Left colon (tissue), 2 donors: Measurements from ENCODE around the gene AHNAK. TPM values are rescaled to one million over a fixed set of nuclear protein-coding genes. Genes with fewer than 3 reads are reported as not detected.
"Not testable (repeated sequence)": the region's sequence is repeated elsewhere in the genome, so short reads cannot be mapped to it uniquely, and the experiment has no call there.

Source experiments
- ATAC-seq: fragments of 200-7000 bp; cut with Tn5 transposase; one replicate; pipeline ENCODE4 v1.9.1; 2020; ENCODE audit warnings: mild to moderate bottlenecking, moderate library complexity
- DNase-seq, 2 donors: peaks; one replicate each; pipeline ENCODE4 v3.0.0-alpha.2; 2020
- intact Hi-C, 2 donors: fragments of 100-400 bp; cut with DNase I in 1 of 2; cut with micrococcal nuclease in 1 of 2; formaldehyde crosslinking; loops; one replicate each; pipeline versions ENCODE4 v1.11.2 to v1.14.0; 2022; cut with DNase I, micrococcal nuclease
- total RNA-seq, 2 donors: library from RNA; stranded (reverse); fragmentation: NEBNext Ultra II Directional; extraction: Animal tissue kit (Norgen Biotek cat#: 25700); gene quantifications; one replicate each; pipeline ENCODE4 v1.2.1, GENCODE V29; 2021
- donor health status: DM: no; HTN: no; CAD: no.
- donor health status: DM: yes; HTN: yes; CAD: no.

AHNAK gene
- total RNA-seq, 2 donors from 2014 or later, result 629 to 631 TPM

DNA sequence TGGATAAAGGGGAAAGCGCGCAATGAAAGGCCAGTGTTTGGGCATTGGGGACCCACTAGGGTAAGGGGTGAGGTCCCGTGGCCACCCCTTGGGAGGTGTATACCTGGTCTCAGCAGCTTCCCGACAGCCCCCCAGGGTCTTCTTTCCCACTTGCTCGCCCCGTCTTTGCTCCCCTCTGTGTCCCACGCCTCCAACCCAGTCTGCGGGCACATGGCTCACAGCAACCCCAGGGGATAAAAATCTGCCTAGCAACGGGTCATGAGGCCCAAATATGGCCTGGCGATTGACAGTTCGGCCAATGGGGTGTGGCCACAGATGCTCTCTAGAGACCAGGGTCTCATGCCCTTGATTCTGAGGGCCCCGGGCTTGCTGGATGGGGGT is 41.6 kb downstream of the AHNAK start:
- DNase-seq, result peak; percentile 38 to 50
- intact Hi-C loops, result no loop called here
- no peak for ATAC-seq

GRCh38 chr11:62504158-62504973 is 42.2 kb downstream of the AHNAK start:
- ATAC-seq (no peak), DNase-seq (no peak)
- intact Hi-C loops, result no loop called here

- ATAC-seq, result no peak
- intact Hi-C loops, result no loop called here
- DNase-seq, result no peak
Observed at GRCh38 chr11:62502030-62502730, 44.4 kb downstream of the AHNAK start.

DNA sequence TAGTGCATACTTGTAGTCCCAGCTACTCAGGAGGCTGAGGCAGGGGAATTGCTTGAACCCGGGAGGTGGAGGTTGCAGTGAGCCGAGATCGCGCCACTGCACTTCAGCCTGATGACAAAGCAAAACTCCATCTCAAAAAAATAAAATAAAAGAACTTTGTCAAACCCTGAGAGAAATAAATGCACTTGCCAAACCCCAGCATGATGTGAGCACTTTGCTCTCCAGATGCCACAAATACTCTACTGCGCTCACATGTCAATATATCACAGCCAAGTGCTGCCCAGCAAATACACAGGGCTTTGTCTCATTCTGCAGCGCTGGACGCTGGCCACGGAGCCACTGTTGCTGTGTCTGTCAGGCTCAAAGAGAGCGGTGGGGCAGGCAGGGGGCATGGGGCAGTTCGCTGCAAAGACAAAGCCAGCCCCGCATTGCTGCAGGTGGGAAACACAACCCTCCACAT is 45.1 kb downstream of the AHNAK start:
- ATAC-seq, result no peak
- no peak for DNase-seq
- intact Hi-C loops, result no loop called here

DNA sequence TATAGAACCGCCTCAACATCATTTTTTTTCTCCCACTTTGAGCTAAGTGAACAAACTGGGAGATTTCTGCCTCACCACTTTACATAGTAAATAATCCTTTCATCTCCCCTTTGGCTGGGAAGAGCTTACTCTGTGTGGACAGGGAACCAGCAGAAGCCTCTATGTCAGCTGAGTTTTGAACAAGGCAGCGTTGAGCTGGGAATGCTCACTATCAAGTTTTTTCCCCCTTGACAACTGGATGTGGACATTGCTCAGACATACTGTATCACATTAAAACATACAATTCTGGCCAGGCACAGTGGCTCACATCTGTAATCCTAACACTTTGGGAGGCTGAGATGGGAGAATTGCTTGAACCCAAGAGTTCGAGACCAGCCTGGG is 46.0 kb downstream of the AHNAK start:
- ATAC-seq (no peak), DNase-seq (no peak)
- intact Hi-C loops, result no loop called here

- intact Hi-C loops, result no loop called here
- ATAC-seq (peak; percentile 71), DNase-seq (peak; percentile 61 to 77)
Observed at GRCh38 chr11:62499944-62500649, 46.5 kb downstream of the AHNAK start.

DNA sequence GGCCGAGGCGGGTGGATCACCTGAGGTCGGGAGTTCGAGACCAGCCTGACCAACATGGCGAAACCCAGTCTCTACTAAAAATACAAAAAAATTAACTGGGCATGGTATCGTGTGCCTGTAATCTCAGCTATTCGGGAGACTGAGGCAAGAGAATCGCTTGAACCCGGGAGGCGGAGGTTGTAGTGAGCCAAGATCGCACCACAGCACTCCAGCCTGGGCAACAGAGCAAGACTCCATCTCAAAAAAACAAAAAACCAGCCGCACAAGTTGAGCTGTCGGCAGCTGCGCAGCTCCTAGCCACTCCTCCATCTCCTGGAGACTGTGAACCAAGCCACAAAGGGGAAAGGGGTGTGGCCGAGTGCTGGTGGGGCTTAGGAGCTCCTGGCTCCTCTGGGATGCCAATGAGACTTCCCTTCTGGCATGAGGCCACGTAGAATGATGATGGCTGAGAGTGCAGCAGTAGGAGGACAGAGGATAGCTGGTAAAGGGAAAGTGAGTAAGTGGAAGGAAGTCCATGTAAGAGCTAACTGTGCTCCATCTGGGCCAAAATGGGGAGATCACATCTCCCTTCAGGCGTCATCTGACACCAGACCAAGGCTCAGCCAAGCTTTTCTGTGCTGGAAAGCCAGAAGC is 47.2 kb downstream of the AHNAK start:
- ATAC-seq, result peak; percentile 66
- intact Hi-C loops, result not testable (repeated sequence)
- DNase-seq, result peak; percentile 76 to 88

- DNase-seq (no peak), ATAC-seq (no peak)
- intact Hi-C loops, result no loop called here
Observed at GRCh38 chr11:62498492-62499286, 47.9 kb downstream of the AHNAK start.

GRCh38 chr11:62498031-62498430 is 48.6 kb downstream of the AHNAK start:
- intact Hi-C loops, result no loop called here
- ATAC-seq (no peak), DNase-seq (no peak)

GRCh38 chr11:62497132-62497801 is 49.3 kb downstream of the AHNAK start:
- peak; percentile 69 for ATAC-seq
- intact Hi-C loops, result no loop called here
- DNase-seq, result peak; percentile 37 to 55

GRCh38 chr11:62496676-62497075 is 49.9 kb downstream of the AHNAK start:
- intact Hi-C loops, result no loop called here
- ATAC-seq (no peak), DNase-seq (no peak)

DNA sequence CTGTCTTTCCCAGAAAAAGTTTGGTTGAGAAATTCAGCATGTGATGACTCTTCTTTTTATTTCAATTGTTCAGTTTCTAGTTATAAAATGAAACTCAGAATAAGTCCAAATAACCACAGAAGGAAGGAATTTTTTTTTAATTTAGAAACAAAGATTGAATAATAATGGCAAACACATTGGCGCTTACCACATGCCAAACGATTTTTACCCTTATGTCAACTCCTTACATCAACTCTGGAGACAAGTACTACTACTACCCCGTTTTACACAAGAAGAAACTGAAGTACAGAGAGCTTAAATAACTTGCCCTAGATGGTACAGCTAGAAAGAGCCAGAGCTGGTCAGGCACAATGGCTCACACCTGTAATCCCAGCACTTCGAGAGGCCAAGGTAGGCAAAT is 52.4 kb downstream of the AHNAK start:
- intact Hi-C loops, result no loop called here
- no peak for ATAC-seq
- DNase-seq, result no peak

DNA sequence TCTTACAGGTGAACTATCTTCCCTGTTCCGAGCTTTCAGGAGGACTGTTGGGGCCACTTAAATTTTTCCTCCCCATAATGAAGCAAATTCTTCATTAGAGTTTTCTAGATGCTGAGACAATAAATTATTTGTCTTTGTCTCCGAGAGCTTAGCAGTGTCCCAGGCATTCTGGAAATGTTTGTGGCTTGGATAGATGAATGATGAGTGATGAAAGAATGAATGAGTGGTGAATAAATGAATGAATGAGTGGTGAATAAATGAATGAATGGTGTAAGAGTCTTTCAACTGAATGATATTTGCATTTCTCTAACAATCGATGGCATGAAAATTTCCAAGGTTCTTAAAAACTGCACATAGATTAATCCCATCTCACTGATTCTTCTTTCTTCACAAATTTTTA is 52.8 kb downstream of the AHNAK start:
- ATAC-seq (no peak), DNase-seq (no peak)
- intact Hi-C loops, result no loop called here

GRCh38 chr11:62492586-62492985 is 54.0 kb downstream of the AHNAK start:
- DNase-seq (no peak), ATAC-seq (no peak)
- intact Hi-C loops, result no loop called here

DNA sequence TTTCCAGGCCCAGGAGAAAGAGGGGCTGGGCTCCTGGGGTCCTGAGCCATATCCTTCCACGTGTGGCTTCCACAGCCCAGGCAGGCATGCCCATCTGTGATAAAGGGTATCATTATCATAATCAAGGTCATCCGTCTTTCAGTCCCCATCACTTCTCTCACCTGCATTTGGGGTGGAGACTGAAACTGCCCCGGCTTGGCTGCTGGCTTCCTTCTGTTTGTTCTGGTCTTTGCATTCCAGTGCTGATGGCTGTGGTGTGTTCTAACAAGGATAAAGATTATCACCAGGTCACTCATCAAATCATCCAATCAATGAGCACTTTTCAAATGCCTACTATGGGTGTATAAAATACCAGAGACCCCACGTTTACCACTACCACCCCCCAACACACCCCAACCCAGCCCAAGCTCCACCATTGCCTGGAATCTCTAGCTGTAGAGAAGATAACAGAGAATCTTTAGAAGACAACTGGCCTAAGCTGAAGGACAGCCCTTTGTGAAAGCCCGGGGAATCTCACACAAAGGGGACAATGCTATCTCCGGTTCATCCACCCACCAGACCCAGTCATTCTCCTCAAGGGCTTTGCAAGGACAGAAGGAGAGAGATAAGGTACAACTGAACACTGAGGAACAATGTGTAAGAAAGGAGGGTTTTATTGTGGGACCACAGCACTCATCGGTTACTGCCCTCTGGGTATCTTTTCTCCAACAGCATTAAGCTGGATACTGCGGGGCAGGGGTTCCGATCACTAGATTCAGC is 54.9 kb downstream of the AHNAK start:
- DNase-seq, result no peak
- no peak for ATAC-seq
- intact Hi-C loops, result no loop called here

- DNase-seq (no peak), ATAC-seq (no peak)
- intact Hi-C loops, result no loop called here
Observed at GRCh38 chr11:62489204-62489603, 57.4 kb downstream of the AHNAK start.

DNA sequence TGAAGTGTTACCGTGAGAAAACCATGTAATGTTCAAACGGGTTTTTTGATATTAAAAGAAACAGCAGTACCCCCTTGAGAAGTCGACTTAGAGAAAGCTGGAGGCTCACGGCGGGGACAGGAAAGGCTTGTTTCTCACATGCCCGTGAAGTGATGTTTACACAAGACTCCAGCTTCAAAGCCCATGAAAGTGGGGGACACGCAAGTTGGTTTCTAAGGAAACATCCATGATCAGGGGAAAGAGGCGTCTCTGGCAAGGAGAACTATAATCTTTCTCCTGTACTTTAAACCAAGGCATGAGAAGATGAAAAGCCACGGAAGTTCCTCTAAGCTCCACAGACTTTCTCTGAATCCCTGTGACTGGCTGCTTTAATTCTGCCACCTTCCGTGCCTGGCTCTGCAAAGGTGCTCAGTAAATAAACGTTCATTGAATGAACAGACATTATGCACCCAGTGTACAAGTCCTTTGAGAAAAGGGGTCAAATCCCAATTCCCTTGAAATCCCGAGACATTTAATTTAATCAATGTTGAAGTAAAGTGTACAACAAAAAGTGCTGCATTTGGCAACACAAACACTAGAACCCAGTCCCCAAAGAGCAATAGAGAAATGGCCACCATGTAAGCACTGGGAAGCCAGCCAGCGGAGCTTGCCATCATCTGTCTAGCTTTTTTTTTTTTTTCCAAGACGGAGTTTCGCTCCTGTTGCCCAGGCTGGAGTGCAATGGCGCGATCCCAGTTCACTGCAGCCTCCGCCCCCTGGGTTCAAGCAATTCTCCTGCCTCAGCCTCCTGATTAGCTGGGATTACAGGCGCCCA is 58.7 kb downstream of the AHNAK start:
- DNase-seq (no peak), ATAC-seq (no peak)
- intact Hi-C loops, result no loop called here
